OCI-LY7 (cell line): Measurements from ENCODE around the gene RREB1. TPM values are rescaled to one million over a fixed set of nuclear protein-coding genes. Genes with fewer than 3 reads are reported as not detected.

ENCODE experiments used
- BruUV-seq: library from RNA; stranded (reverse); fragments of 400-500 nt; replicated peaks from 2 replicates; lab custom pipeline; 2021; lab: Mats Ljungman, UMichigan
- CTCF ChIA-PET: fragments of 300-600 bp; sonication (Branson Sonifier 250); formaldehyde crosslinking; loops from one replicate; lab custom pipeline; 2022; ENCODE audit warnings: antibody characterized with exemption; ENCODE audit not compliant: unreplicated experiment; lab: Charles Lee
- POLR2A ChIA-PET: fragments of 300-600 bp; sonication (Branson Sonifier 250); formaldehyde crosslinking; loops from one replicate; lab custom pipeline; 2022; ENCODE audit warnings: antibody characterized with exemption; lab: Charles Lee
- DNase-seq: peaks from one replicate; pipeline ENCODE4 v3.0.0-alpha.2; 2015; ENCODE audit warnings: low spot score
- H2AFZ ChIP-seq: fragments of 200-600 bp; sonication (generic), shearing (Covaris generic); 2 replicates; pipeline ENCODE4 v1.6.1; 2014; ENCODE audit warnings: mild to moderate bottlenecking, antibody characterized with exemption, low read length, moderate library complexity
- H3K27ac ChIP-seq: fragments of 200-600 bp; sonication (generic); 2 replicates; pipeline ENCODE4 v1.5.1; 2014; ENCODE audit warnings: mixed run types, low read depth, mild to moderate bottlenecking, moderate library complexity, low read length, inconsistent platforms; ENCODE audit not compliant: poor library complexity, severe bottlenecking
- H3K36me3 ChIP-seq: fragments of 200-600 bp; sonication (generic); 2 replicates; pipeline ENCODE4 v1.6.1; 2014; ENCODE audit warnings: mild to moderate bottlenecking, antibody characterized with exemption, low read length, moderate library complexity, mixed read lengths; ENCODE audit not compliant: insufficient read depth
- H3K4me1 ChIP-seq: fragments of 200-600 bp; sonication (generic); 2 replicates; pipeline ENCODE4 v1.5.1; 2014; ENCODE audit warnings: mild to moderate bottlenecking, low read length; ENCODE audit not compliant: insufficient read depth, poor library complexity, severe bottlenecking
- H3K4me2 ChIP-seq: fragments of 200-600 bp; sonication (generic); 2 replicates; pipeline ENCODE4 v1.6.1; 2014; ENCODE audit warnings: mild to moderate bottlenecking, low read length
- H3K4me3 ChIP-seq: fragments of 200-600 bp; sonication (generic); 2 replicates; pipeline ENCODE4 v1.5.1; 2014; ENCODE audit warnings: mild to moderate bottlenecking, low read depth, low read length; ENCODE audit not compliant: poor library complexity, severe bottlenecking
- H3K79me2 ChIP-seq: fragments of 200-600 bp; sonication (generic); 2 replicates; pipeline ENCODE4 v1.6.1; 2016; ENCODE audit warnings: low read depth, mild to moderate bottlenecking, low read length, moderate library complexity, mixed read lengths; ENCODE audit not compliant: insufficient read depth
- H3K9me2 ChIP-seq: fragments of 200-600 bp; sonication (generic); 2 replicates; pipeline ENCODE4 v1.6.1; 2016; ENCODE audit warnings: mild to moderate bottlenecking, low read length, mixed read lengths; ENCODE audit not compliant: insufficient read depth
- H3K9me3 ChIP-seq: fragments of 200-600 bp; sonication (generic); 2 replicates; pipeline ENCODE4 v1.6.1; 2014; ENCODE audit warnings: mild to moderate bottlenecking, mixed run types, low read length, mixed read lengths
- H4K20me1 ChIP-seq: fragments of 200-600 bp; sonication (generic); 2 replicates; pipeline ENCODE4 v1.6.1; 2014; ENCODE audit warnings: mild to moderate bottlenecking, antibody characterized with exemption, low read length, moderate library complexity, mixed read lengths; ENCODE audit not compliant: insufficient read depth
- CTCF ChIP-seq: fragments of 200-600 bp; sonication (generic); conservative IDR thresholded peaks from 2 replicates; pipeline ENCODE4 v1.5.1; 2014; ENCODE audit warnings: mild to moderate bottlenecking, antibody characterized with exemption, low read length, moderate library complexity, mixed read lengths
- EZH2phosphoT487 ChIP-seq: fragments of 200-600 bp; sonication (generic); IDR thresholded peaks from 2 replicates; pipeline ENCODE4 v1.6.1; 2018; ENCODE audit warnings: low read depth, borderline replicate concordance, mild to moderate bottlenecking, mixed run types, antibody characterized with exemption, low read length, moderate library complexity, mixed read lengths
- intact Hi-C: fragments of 100-400 bp; cut with micrococcal nuclease; formaldehyde crosslinking; loops from one replicate; pipeline ENCODE4 v1.10.0; 2022; ENCODE audit not compliant: unreplicated experiment
- total RNA-seq, 2 experiments: library from RNA; depleted of rRNA in 1 of 2; stranded (reverse); fragments of >200 nt in 1 of 2; shearing (Covaris generic) in 1 of 2; gene quantifications; 2 replicates each; pipeline ENCODE4 v1.2.3, GENCODE V29; 2014 to 2022

The RREB1 gene
- total RNA-seq, 2 experiments from 2014 or later, result 4.4 to 7.1 TPM

GRCh38 chr6:7207720-7208119 lies 100.0 kb downstream of the RREB1 start:
- H3K4me1 ChIP-seq, result no peaks in the 10 kb centered on the region
- BruUV-seq, result no TSS peak
- intact Hi-C loops, result no loop called here
- no peaks in the 10 kb centered on the region for H3K79me2 ChIP-seq
- TF ChIP-seq EZH2phosphoT487 (no peak), CTCF (no peak)
- no peak overlapping the region for H3K27ac ChIP-seq
- no peaks in the 10 kb centered on the region for H3K36me3 ChIP-seq
- DNase-seq, result no peak
- ChIA-PET CTCF (no interaction called here), POLR2A (interaction anchor here (0.8 kb wide), 1 partner anchor 61 kb away, joined by 3 read pairs; no protein-coding TSS in a partner anchor)
- H3K4me2 ChIP-seq, result no peak overlapping the region
- H2AFZ ChIP-seq, result no peak overlapping the region
- H4K20me1 ChIP-seq, result no peaks in the 10 kb centered on the region
- no peaks in the 10 kb centered on the region for H3K9me3 ChIP-seq
- no peaks in the 10 kb centered on the region for H3K9me2 ChIP-seq
- no peak overlapping the region for H3K4me3 ChIP-seq

- Histone ChIP-seq H3K4me3 (no peak overlapping the region), H3K36me3 (no peaks in the 10 kb centered on the region), H4K20me1 (no peaks in the 10 kb centered on the region), H3K4me2 (no peak overlapping the region), H3K27ac (no peak overlapping the region), H3K9me3 (no peaks in the 10 kb centered on the region), H2AFZ (no peak overlapping the region), H3K79me2 (no peaks in the 10 kb centered on the region), H3K9me2 (no peaks in the 10 kb centered on the region), H3K4me1 (no peaks in the 10 kb centered on the region)
- ChIA-PET POLR2A (no interaction called here), CTCF (no interaction called here)
- DNase-seq, result no peak
- intact Hi-C loops, result no loop called here
- no peak for TF ChIP-seq CTCF
- no peak for TF ChIP-seq EZH2phosphoT487
- BruUV-seq, result no TSS peak
These were observed 105.7 kb downstream of the RREB1 start for GRCh38 chr6:7213416-7213815.

- Histone ChIP-seq H3K36me3 (no peaks in the 10 kb centered on the region), H3K9me2 (no peaks in the 10 kb centered on the region), H3K4me2 (no peak overlapping the region), H3K4me3 (no peak overlapping the region), H4K20me1 (no peaks in the 10 kb centered on the region), H3K4me1 (no peaks in the 10 kb centered on the region), H2AFZ (no peak overlapping the region), H3K9me3 (no peaks in the 10 kb centered on the region), H3K79me2 (no peaks in the 10 kb centered on the region), H3K27ac (no peak overlapping the region)
- CTCF ChIA-PET, result no interaction called here
- TF ChIP-seq CTCF, result no peak
- TF ChIP-seq EZH2phosphoT487, result no peak
- POLR2A ChIA-PET, result no interaction called here
- intact Hi-C loops, result no loop called here
- BruUV-seq, result no TSS peak
- DNase-seq, result no peak
These were observed 106.7 kb downstream of the RREB1 start for GRCh38 chr6:7214468-7214867.
